ENCODE data around the gene MED23.
"Not testable (repeated sequence)": the region's sequence is repeated elsewhere in the genome, so short reads cannot be mapped to it uniquely, and the experiment has no call there.

The MED23 gene

DNA sequence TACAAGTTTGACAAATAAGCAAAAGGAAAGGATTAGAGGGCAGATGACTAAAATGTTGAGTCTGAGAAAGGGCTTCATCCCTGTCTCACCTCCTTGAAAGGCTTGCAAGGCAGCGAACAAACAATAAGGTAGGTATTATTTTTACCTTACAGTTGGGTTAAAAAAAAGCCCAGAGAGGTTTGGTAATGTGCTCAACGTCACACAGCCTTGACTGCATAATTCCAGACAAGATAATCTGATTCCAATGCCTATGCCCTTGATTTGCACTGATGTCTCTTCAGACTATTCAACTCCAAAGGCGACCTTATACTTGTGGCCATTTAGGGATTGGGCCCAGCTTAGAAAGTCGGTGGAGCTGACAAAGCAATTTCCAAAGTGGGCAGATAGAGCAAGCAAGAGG lies 53.4 kb downstream of the MED23 start:
- DNase-seq (ENCODE audit: low read depth) = no peak

DNA sequence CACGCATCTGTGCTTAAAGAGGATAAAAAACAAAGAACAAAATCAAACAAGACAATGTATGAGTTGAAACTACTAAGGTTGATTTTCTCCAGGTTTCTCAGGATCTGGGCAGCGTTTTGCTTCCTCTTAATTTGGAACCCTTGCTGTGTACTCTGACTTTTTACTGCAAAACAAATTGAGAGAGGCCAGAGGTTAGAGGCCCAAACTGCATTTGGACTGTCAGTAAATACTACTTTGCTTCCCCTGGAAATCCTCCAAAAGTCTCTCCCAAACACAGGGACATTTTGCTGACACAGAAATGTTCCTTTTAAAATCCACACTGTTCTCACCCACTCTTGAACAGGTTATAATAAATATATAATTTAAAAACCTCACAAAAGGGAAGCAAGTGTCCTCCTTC lies 53.9 kb downstream of the MED23 start:
- DNase-seq (ENCODE audit: low read depth) = no peak

DNA sequence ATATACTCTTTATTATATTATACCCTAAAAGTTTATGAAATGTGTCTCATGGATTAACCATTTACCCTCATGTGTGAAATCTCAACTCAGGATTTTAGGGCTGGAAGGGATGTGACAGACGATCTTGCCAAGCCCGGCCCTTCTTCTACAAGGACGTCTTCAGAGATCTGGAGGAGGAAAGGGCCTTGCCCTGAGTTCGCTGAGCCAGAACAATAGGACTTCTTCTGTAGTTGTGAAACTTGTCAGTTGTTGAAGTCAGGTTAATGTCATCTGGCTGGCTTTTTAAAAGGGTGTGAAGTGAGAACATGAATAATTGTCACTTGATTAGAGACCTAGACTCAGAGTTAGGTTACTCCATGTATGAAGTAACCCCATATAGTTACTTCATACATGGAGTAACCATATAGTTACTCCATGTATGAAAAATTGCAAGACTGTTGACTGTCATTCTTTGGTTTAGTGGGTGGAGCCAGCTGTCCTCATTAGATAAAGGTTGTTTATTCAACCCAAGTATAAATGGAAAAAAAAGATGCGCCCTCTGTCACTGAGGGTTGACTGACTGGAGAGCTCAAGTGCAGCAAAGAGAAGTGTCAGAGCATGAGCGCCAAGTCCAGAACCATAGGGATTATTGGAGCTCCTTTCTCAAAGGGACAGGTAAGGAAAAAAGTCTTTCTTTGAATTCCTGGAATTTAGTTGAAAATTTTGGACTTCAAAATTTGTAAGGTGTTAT lies 55.2 kb downstream of the MED23 start, which contains the start of gene ARG1:
Gene ARG1, plus strand, starts transcription at position 541 of the 730 bp plus-strand sequence. Its CDS starts 57 bp downstream, at position 598.
- no peak for DNase-seq (ENCODE audit: low read depth)

DNA sequence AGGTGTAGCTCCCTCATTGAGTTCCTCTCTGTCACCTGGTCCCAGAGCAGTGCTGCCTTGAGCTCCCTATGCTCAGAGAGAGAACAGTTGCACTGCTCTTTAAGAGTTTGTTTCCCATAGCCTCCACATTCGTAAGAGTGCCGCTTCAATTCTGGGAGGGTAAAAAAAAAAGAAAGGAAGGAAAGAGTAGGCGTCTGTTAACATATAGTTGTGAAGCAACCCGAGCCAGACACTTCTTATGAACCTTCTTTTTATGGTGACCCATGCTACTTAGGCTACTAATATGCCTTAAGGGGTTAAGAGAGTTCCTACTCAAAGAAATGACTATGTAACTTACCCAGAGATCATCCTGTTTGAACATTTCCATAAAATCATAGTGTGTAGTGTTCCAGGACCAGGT lies 59.3 kb downstream of the MED23 start:
- no peak for DNase-seq (ENCODE audit: low read depth)

GRCh38 chr6:131565056-131565455 lies 63.0 kb downstream of the MED23 start:
- DNase-seq (ENCODE audit: low read depth) = no peak

DNA sequence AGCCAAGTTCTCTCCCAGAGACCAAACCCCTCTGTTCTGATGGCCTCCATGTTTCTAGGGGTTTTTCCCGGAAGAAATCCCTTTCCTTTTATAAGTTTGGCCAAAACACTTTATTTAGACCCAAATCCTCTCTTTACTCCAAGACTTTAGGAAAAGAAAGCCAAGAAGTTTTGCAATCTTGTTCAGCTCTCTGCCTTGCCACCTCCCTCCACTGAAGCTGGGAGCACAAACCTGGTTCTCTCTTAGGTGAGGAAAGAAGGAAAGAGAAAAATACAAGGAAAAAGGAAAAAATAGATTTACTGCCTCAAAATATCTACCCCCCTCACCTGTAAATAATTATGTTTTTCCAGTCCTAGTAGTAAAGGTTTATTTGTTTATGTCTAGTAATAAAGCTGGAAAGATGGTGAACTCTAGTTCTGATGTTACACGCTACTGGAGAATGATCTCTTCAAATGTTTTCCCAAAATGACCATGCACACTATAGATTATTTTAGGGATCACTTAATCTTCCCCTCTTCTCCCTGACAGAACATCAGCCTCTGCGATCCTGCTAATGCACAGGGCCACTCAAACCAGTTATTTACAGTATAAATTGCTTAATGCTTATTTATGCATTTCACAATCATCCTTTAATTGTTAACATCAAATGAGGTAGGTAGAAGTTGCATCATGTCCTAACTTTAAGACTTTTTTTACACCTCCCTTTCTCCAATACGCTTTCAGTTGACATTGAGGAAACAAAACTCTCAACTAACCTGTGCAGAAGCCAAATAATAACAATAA lies 65.9 kb downstream of the MED23 start:
- DNase-seq (ENCODE audit: low read depth) = no peak

GRCh38 chr6:131558922-131559321 lies 69.1 kb downstream of the MED23 start:
- no peak for DNase-seq (ENCODE audit: low read depth)

DNA sequence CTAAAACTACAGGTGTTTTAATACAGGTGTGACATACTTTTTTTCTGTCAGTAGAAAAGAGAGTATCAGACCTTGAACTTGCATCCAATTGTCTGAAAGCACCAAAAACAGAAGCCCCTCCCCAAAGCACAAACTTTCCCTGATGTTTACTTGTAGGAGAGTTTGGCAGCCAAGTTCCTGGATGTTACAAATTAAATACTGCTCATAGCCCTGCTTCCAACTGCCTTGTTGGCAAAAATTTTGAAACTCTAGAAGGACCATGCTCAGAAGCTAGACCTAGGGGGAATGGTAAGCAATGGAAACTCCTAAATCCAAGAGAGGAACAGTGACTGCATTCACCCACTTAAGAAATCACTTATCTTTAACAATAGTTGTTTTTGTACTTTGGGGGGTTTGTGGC lies 72.0 kb downstream of the MED23 start:
- DNase-seq (ENCODE audit: low read depth) = no peak

GRCh38 chr6:131552572-131552971 lies 75.5 kb downstream of the MED23 start:
- DNase-seq (ENCODE audit: low read depth) = no peak

DNA sequence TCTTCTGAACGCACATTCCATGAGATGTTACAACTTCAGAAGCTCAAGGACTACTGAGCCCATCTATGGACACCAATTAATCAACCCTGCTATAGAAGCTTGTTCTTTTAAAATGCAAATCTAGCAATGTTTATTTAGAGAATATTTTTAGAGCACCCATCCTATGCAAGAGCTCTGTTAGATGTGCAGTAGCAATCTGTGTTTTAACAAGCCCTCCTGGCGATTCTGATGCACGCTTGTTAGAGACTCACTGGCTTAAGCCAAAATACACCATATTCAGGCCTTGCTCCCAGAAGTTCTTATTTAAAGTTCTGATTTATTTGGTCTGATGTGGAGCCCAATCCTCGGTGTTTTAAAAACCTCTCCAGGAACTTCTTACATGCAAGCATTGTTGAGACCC lies 76.1 kb downstream of the MED23 start:
- DNase-seq (ENCODE audit: low read depth) = no peak

- no peak for DNase-seq (ENCODE audit: low read depth)
These were observed 78.2 kb downstream of the MED23 start for GRCh38 chr6:131549811-131550210.

- DNase-seq (ENCODE audit: low read depth) = no peak
These were observed 79.6 kb downstream of the MED23 start for GRCh38 chr6:131548441-131548840.

DNA sequence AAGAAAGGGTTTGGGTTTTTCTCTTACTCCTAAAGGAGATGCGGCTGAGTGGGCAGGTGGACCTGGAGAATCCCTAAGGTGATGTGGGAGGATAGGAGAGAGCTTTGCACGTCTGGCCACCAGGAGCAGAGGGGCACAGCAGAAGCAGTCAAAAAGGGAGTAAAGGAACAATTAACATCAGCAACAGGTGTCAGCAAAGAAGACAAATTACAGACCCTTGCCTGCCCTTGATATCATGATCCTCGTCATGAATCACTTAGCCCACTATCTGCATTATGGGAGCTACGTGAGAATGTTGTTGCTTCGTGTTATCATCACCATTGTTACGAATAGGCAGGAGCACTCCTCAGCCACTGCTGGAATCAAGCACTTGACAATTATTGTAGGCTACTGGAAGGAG lies 80.6 kb downstream of the MED23 start:
- DNase-seq (ENCODE audit: low read depth) = no peak

DNA sequence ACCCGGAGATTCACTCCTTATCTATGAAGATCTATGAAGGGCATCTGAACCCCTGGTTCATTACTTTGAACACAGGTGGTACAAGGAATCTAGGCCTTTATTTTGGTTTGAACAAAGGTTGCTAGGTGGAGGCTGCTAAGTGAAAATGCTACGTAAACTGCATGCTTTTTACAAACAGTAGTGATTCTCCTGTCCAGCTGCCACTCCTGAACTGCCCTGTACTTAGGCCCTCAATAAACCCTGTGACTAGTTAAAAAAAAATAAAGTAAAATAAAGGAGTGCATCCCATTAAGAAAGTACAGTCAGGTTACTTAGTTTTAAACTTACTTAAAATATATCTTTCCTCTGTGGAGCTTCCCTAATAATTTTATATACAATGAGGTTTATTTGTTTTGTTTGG lies 82.7 kb downstream of the MED23 start:
- DNase-seq (ENCODE audit: low read depth) = no peak

- DNase-seq (ENCODE audit: low read depth) = not testable (repeated sequence)
These were observed 89.4 kb downstream of the MED23 start for GRCh38 chr6:131538615-131539014.

GRCh38 chr6:131532580-131533039 lies 95.4 kb downstream of the MED23 start:
- DNase-seq (ENCODE audit: low read depth) = no peak

- not testable (repeated sequence) for DNase-seq (ENCODE audit: low read depth)
These were observed 96.4 kb downstream of the MED23 start for GRCh38 chr6:131531681-131532080.

DNA sequence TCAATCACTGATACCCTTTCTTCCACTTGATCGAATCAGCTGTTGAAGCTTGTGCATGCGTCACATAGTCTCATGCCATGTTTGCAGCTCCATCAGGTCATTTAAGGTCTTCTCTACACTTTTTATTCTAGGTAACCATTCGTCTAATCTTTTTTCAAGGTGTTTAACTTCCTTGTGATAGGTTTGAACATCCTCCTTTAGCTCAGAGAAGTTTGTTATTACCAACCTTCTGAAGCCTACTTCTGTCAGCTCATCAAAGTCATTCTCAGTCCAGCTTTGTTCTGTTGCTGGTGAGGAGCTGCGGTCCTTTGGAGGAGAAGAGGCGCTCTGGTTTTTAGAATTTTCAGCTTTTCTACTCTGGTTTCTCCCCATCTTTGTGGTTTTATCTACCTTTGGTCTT lies 97.1 kb downstream of the MED23 start:
- not testable (repeated sequence) for DNase-seq (ENCODE audit: low read depth)

DNA sequence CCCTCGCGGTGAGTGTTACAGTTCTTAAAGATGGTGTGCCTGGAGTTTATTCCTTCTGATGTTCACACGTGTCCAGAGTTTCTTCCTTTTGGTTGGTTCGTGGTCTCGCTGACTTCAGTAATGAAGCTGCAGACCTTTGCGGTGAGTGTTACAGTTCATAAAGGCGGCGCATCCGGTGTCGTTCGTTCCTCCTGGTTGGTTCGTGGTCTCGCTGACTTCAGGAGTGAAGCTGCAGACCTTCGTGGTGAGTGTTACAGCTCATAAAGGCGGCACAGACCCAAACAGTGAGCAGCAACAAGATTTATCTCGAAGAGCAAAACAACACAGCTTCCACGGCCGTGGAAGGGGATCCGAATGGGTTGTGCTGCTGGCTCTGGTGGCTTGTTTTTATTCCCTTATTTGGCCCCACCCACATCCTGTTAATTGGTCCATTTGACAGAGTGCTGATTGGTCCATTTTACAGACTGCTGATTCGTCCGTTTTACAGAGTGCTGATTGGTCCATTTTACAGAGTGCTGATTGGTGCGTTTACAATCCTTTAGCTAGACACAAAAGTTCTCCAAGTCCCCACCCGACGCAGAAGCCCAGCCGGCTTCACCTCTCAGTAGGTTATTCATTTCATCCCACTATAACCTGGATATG lies 103.2 kb downstream of the MED23 start:
- DNase-seq (ENCODE audit: low read depth) = no peak

- DNase-seq (ENCODE audit: low read depth) = no peak
These were observed 103.9 kb downstream of the MED23 start for GRCh38 chr6:131523988-131524673.

All from EH (cell line).